ENCODE measurements around the gene ALB.
"Not testable (repeated sequence)": the region's sequence is repeated elsewhere in the genome, so short reads cannot be mapped to it uniquely, and the experiment has no call there.

ALB gene

DNA sequence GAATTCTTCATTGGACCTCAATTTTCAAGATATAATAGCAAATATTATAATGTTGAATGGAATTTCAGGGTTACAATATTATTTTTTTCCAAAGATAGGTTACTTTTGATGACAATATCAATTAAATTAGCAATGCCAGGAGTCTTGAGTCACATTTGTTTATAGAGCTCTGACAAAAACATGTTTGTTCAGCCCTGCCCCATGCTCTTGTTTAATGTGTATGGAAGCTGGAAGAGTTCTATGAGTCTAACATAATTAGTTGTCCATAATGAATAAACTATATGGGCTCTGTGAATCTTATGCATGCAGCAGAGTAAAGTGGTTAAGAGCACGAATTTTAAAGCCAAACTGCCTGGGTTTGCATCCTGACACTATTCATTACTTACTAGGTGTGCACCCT is 22.9 kb upstream of the ALB start:
- DNase-seq (ENCODE audit: low read depth), result peak; percentile 6
- H3K4me3 ChIP-seq (ENCODE audit: low read length), result no peak overlapping the region
- TF ChIP-seq CTCF (IDR thresholded peaks at IDR 0.05; ENCODE audit: insufficient read depth, low read depth, low read length, missing control alignments), result no peak

DNA sequence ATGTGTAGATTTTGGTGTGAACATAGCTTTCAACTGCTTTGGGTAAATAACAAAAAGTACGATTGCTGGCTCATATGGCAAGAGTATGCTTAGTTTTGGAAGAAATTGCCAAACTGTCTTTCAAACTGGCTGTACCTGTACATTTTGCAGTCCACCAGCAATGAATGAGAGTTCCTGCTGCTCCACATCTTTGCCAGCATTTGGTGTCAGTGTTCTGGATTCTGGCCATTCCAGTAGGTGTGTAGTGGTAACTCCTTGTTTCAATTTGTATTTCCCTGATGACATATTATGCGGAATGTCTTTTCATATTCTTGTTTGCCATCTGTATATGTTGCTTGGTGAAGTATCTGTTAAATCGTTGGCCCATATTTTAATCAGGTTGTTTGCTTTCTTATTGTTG is 20.6 kb upstream of the ALB start:
- no peak for TF ChIP-seq CTCF (IDR thresholded peaks at IDR 0.05; ENCODE audit: insufficient read depth, low read depth, low read length, missing control alignments)
- DNase-seq (ENCODE audit: low read depth), result no peak

GRCh38 chr4:73387552-73387951 is 16.5 kb upstream of the ALB start:
- no peak overlapping the region for H3K4me3 ChIP-seq (ENCODE audit: low read length)
- no peak for TF ChIP-seq CTCF (IDR thresholded peaks at IDR 0.05; ENCODE audit: insufficient read depth, low read depth, low read length, missing control alignments)
- no peak for DNase-seq (ENCODE audit: low read depth)

More for the DNA sequence above, 20.6 kb upstream of the ALB start:
- H3K4me3 ChIP-seq (ENCODE audit: low read length), result no peak overlapping the region

DNA sequence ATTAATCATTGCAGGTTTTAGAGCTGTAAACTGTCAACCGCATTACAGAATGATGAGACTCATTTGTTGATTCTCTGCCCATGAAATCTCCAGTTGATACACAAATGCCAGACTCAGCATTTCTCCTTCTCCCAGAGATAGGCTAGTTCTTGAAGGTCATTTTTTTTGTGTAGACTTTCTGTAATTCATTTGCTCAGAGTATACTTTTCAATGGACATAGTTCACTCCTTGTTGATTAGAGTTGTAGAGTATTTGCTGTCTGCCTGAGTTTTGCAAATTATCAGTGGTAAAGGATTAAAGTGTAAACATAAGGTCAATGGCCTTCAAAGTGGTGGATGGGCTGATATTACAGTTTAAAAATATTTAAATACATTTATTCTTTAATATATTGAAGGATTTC is 15.2 kb upstream of the ALB start:
- no peak for TF ChIP-seq CTCF (IDR thresholded peaks at IDR 0.05; ENCODE audit: insufficient read depth, low read depth, low read length, missing control alignments)

GRCh38 chr4:73389663-73390062 is 14.4 kb upstream of the ALB start:
- not testable (repeated sequence) for DNase-seq (ENCODE audit: low read depth); H3K4me3 ChIP-seq (ENCODE audit: low read length)

More for the DNA sequence above, 15.2 kb upstream of the ALB start:
- DNase-seq (ENCODE audit: low read depth), result no peak
- H3K4me3 ChIP-seq (ENCODE audit: low read length), result no peak overlapping the region

DNA sequence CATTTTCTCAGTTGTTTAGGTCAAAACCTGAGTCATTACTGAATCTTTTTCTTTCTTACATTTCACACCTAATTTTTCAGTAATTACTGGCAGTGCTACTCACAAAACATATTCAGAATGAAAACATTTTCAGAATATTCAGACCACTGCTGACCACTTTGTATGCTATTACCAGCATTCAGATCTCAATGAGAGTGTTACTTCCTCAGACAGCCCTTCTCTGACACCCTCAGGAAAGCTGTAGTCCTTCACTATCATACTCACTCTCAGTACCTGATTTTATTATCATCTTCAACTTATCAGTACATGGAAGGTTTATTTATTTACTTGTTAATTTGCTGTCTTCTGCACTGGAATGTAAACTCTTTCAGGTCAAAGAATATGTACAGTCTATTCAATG is 12.3 kb upstream of the ALB start:
- no peak for TF ChIP-seq CTCF (IDR thresholded peaks at IDR 0.05; ENCODE audit: insufficient read depth, low read depth, low read length, missing control alignments)
- H3K4me3 ChIP-seq (ENCODE audit: low read length), result no peak overlapping the region
- no peak for DNase-seq (ENCODE audit: low read depth)

- no peak overlapping the region for H3K4me3 ChIP-seq (ENCODE audit: low read length)
- TF ChIP-seq CTCF (IDR thresholded peaks at IDR 0.05; ENCODE audit: insufficient read depth, low read depth, low read length, missing control alignments), result no peak
- no peak for DNase-seq (ENCODE audit: low read depth)
These were observed 11.2 kb upstream of the ALB start for GRCh38 chr4:73392936-73393335.

DNA sequence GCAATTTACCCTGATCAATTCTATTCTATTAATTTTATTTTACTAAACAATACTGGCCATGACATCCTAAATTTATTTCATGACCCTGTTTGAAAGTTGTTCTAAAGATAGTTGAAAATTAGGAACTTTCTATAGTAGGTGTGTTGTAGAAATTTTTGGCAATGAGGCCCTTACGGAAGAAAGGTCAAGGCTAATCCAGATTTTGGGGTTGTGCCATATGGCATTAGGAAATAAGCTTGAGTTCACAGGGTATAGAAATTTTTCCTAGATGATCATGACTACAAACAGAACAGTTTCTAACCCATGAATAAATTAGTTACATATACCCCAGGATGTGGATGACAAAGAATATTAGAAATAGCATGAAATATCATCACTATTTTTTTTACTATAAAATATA is 7.8 kb upstream of the ALB start:
- DNase-seq (ENCODE audit: low read depth), result no peak
- H3K4me3 ChIP-seq (ENCODE audit: low read length), result no peak overlapping the region
- no peak for TF ChIP-seq CTCF (IDR thresholded peaks at IDR 0.05; ENCODE audit: insufficient read depth, low read depth, low read length, missing control alignments)

Measured in epithelial cell of esophagus (primary cell).